Measurements from ENCODE around the gene HNMT. TPM values are rescaled to one million over a fixed set of nuclear protein-coding genes. Genes with fewer than 3 reads are reported as not detected.

HNMT gene
- total and polyA plus RNA-seq, 5 experiments from 2014 or later: 0.11 to 0.46 (median 0.34) TPM; not detected in 2

DNA sequence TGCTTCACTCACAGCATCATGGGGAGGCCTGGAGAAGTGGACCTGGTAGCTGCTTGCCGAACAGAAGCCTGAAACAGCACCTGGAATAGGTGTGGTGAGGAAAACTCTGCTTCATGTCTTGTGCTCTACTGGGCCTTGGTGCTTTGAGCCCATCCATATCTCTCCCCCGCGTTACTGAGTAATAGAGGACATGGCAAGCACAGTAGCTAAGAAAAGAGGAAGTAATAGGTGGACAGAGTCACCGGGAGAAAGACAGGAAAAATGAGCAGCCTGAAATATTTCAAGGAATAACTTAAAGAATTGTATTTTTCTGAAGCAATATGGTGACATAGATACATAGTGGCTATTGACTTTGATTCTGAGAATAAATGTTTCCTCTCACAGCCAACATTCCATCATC lies 14.0 kb upstream of the HNMT start:
- Mint-ChIP-seq H3K36me3 (no peaks in the 10 kb centered on the region), H3K27ac (no peak overlapping the region), H3K4me1 (peaks cover 0 to 6% (median 6%) of the 10 kb centered on the region in 4 donors), H3K9me3 (no peaks in the 10 kb centered on the region), H3K27me3 (peaks cover 0 to 9% (median 0%) of the 10 kb centered on the region in 5 donors), H3K4me3 (no peak overlapping the region)
- POLR2A ChIA-PET: no interaction called here
- ATAC-seq (no peak), DNase-seq (no peak)

DNA sequence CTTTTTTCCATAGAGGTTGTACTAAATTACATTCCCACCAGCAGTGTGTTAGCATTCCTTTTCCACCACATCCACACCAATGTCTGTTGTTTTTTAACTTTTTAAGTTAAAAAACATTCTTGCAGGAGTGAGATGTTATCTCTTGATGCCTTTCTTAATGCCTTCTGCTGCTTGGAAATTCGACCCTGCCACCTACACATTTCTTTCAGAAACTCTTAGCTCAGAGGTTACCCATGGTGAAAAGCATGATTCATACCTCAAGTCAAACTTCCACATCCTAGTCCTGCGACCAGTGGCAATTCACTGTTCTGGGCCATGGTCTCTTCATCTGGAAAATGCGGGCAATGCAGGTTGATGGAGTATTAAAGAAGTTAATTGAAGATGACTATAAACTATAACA lies 12.7 kb upstream of the HNMT start:
- Mint-ChIP-seq H3K4me3 (peak overlapping the region in 1 of 10 donors; percentile 71), H3K4me1 (peaks cover 0 to 6% (median 6%) of the 10 kb centered on the region in 4 donors), H3K27me3 (peaks cover 0 to 8% (median 0%) of the 10 kb centered on the region in 5 donors), H3K9me3 (no peaks in the 10 kb centered on the region), H3K36me3 (no peaks in the 10 kb centered on the region), H3K27ac (no peak overlapping the region)
- POLR2A ChIA-PET: no interaction called here
- ATAC-seq: no peak
- DNase-seq: no peak

DNA sequence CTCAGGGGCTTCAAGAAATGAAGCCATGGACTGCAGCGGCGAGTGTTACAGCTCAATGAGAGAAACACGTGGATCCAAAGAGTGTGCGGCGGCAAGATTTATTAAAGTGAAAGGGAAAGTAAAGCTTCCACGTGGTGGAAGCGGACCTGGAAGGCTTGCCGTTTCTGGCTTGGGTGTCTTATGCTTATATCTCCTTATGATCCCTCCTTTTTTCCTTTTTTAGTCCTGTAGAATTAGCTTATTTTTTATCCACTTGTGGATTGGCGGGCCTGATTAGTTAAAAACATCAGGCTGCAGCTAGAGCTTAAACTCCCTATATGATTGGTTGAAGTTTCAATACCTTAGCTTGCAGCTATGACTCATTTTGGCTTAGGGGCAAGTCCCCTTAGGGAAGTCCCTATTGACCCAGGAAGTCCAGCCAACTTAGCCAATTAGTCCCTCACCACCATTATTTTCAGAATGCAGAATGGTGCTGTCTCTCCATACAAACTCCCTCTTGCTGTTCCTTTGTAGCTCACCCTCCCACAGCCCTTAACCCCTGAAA lies 11.6 kb upstream of the HNMT start:
- POLR2A ChIA-PET: no interaction called here
- Mint-ChIP-seq H3K9me3 (no peaks in the 10 kb centered on the region), H3K4me1 (peaks cover 0 to 6% (median 6%) of the 10 kb centered on the region in 4 donors), H3K4me3 (peak overlapping the region in 8 of 10 donors; percentile 59 to 80 (median 75)), H3K27ac (peak overlapping the region in 6 of 10 donors; percentile 8 to 84 (median 64)), H3K27me3 (no peaks in the 10 kb centered on the region), H3K36me3 (no peaks in the 10 kb centered on the region)
- DNase-seq (peak in 1 of 10 donors; percentile 0), ATAC-seq (peak in 1 of 2 donors; percentile 47)

DNA sequence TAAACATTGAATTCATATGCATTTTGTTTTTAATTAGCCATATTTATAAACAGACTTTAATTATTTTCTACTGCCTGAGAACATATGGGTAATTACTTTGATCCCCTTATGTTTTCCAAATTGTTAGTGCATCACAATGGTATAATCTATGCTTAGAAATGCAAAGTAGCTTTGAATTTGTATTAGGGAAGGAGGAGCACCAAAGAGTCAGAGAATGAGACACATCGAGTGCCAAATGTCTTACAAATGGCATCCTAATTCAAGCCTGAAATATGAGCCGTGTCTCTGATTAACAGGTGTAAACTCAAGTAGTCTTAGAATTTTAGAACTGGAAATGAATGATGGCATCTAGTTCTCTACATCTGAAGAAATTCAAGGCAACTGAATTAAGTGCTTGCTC lies 8.7 kb upstream of the HNMT start:
- ATAC-seq: no peak
- DNase-seq: no peak
- Mint-ChIP-seq H3K9me3 (peaks cover 0 to 4% (median 0%) of the 10 kb centered on the region in 9 donors), H3K4me1 (peaks cover 0 to 6% (median 6%) of the 10 kb centered on the region in 4 donors), H3K27ac (no peak overlapping the region), H3K4me3 (no peak overlapping the region), H3K27me3 (peaks cover 0 to 11% (median 7%) of the 10 kb centered on the region in 5 donors), H3K36me3 (peaks cover 0 to 4% (median 0%) of the 10 kb centered on the region in 3 donors)
- POLR2A ChIA-PET: no interaction called here

DNA sequence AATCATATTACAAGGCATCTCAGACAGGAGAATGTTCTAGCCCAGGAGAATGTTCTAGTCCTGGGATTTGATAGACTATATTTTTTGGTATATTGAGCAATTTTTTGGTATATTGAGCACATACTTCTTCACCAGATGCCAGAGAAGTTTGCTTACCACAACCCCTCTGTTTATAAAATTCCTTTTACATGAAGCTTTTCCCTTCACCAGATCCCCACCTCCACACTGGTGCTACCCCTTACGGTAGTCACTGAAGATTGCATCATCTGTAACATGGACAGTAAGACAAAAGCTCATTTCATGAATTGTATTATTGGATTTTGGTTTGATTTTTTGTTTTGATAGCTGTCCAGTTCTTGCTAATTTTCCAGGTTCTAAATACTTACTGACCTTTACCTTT lies 7.2 kb upstream of the HNMT start:
- POLR2A ChIA-PET: no interaction called here
- no peak for ATAC-seq
- peaks cover 0 to 11% (median 8%) of the 10 kb centered on the region in 5 donors for H3K27me3 Mint-ChIP-seq
- no peak for DNase-seq
- H3K27ac Mint-ChIP-seq: no peak overlapping the region
- H3K4me1 Mint-ChIP-seq: peaks cover 0 to 6% (median 4%) of the 10 kb centered on the region in 4 donors
- peaks cover 0 to 5% (median 0%) of the 10 kb centered on the region in 9 donors for H3K9me3 Mint-ChIP-seq
- no peak overlapping the region for H3K4me3 Mint-ChIP-seq
- H3K36me3 Mint-ChIP-seq: peaks cover 0 to 5% (median 0%) of the 10 kb centered on the region in 3 donors

DNA sequence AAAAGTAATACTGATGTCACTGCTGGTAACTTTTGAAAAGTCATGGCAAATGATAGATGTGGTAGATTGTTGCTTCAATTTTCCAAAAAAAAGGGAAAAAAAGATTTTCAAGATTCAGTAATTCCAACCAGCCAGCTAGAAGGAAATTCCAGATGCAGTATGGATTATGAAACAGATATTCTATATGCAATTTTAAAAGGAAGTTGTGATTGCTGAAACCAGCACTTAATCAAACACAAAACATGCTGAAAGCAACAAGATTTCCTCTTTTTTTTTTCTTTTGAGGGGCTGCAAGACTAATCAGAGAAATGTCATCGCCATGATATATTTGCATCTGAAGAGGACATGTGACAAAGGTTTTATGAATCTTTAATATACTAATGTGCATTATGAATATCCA lies 5.1 kb upstream of the HNMT start:
- no peak overlapping the region for H3K27ac Mint-ChIP-seq
- ATAC-seq (no peak), DNase-seq (no peak)
- H3K27me3 Mint-ChIP-seq: peaks cover 0 to 11% (median 8%) of the 10 kb centered on the region in 5 donors
- peaks cover 0 to 5% (median 0%) of the 10 kb centered on the region in 3 donors for H3K36me3 Mint-ChIP-seq
- H3K4me1 Mint-ChIP-seq: no peaks in the 10 kb centered on the region
- peaks cover 0 to 7% (median 0%) of the 10 kb centered on the region in 9 donors for H3K9me3 Mint-ChIP-seq
- POLR2A ChIA-PET: no interaction called here
- H3K4me3 Mint-ChIP-seq: no peak overlapping the region

DNA sequence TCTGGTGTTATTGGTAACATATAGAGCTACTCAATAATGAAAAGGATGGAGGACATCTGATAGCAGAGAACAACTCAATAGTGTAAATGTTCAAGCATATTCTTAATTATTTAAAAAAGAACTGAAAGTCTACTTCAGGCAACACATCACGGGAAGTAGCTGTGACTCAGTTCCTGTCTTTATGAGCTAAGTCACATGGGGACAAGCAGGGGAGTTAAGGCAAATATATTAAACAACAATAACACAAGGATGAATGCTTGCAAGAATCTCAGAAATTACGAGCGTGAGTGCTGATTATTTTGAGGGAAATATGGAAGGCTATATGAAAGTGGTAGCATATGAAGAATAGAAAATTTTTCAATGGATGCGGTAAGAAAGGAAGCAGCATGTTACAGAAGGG lies 4.0 kb upstream of the HNMT start:
- Mint-ChIP-seq H3K27me3 (peaks cover 0 to 11% (median 8%) of the 10 kb centered on the region in 5 donors), H3K36me3 (peaks cover 0 to 5% (median 0%) of the 10 kb centered on the region in 3 donors), H3K27ac (no peak overlapping the region), H3K9me3 (peaks cover 0 to 7% (median 0%) of the 10 kb centered on the region in 9 donors), H3K4me1 (no peaks in the 10 kb centered on the region), H3K4me3 (no peak overlapping the region)
- DNase-seq (no peak), ATAC-seq (no peak)
- POLR2A ChIA-PET: no interaction called here

DNA sequence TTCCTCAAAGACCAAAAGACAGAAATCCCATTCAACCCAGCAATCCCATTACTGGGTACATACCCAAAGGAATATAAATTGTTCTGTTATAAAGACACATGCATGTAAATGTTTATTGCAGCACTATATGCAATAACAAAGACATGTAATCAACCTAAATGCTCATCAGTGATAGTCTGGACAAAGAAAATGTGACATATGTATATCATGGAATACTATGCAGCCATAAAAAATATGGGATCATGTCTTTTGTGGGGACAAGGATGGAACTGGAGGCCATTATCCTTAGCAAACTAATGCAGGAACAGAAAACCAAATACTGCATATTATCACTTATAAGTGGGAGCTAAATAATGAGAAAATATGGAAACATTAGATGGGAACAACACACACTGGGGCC lies 2.7 kb upstream of the HNMT start:
- H3K27ac Mint-ChIP-seq: no peak overlapping the region
- DNase-seq (no peak), ATAC-seq (no peak)
- peaks cover 0 to 11% (median 8%) of the 10 kb centered on the region in 5 donors for H3K27me3 Mint-ChIP-seq
- POLR2A ChIA-PET: no interaction called here
- peaks cover 0 to 5% (median 0%) of the 10 kb centered on the region in 3 donors for H3K36me3 Mint-ChIP-seq
- no peak overlapping the region for H3K4me3 Mint-ChIP-seq
- H3K4me1 Mint-ChIP-seq: no peaks in the 10 kb centered on the region
- H3K9me3 Mint-ChIP-seq: peaks cover 0 to 7% (median 0%) of the 10 kb centered on the region in 9 donors

DNA sequence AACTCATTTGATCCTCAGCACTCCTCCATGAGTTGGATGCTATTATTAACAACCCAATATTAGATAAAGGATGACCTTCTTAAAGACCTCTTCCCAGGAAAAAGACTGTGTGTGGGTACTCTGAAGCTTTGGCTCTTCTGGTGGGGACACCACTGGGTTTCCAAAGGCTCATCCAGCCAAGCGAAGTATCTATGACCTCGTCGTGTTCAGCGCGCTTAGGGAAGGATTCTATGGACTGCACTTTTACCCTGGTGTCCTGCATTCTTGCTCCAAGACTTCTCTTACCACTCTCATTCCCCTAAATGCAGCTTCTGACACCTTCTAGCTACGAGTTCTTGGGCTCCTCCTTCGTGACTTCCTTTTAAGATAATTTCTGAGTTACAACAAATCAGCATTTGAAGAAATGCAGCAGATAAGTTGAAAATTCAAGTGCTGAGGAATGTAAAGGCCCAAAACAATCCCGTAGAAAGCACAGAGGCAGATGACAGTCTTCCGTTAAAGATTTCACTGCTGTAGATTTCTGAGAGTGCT lies 673 bp upstream of the HNMT start:
- peak overlapping the region in 1 of 10 donors; percentile 18 for H3K27ac Mint-ChIP-seq
- peaks cover 0 to 7% (median 0%) of the 10 kb centered on the region in 9 donors for H3K9me3 Mint-ChIP-seq
- H3K36me3 Mint-ChIP-seq: peaks cover 0 to 5% (median 0%) of the 10 kb centered on the region in 3 donors
- no peak for ATAC-seq
- no peak overlapping the region for H3K4me3 Mint-ChIP-seq
- H3K4me1 Mint-ChIP-seq: no peaks in the 10 kb centered on the region
- H3K27me3 Mint-ChIP-seq: peaks cover 0 to 8% (median 2%) of the 10 kb centered on the region in 5 donors
- POLR2A ChIA-PET: no interaction called here
- DNase-seq: no peak

DNA sequence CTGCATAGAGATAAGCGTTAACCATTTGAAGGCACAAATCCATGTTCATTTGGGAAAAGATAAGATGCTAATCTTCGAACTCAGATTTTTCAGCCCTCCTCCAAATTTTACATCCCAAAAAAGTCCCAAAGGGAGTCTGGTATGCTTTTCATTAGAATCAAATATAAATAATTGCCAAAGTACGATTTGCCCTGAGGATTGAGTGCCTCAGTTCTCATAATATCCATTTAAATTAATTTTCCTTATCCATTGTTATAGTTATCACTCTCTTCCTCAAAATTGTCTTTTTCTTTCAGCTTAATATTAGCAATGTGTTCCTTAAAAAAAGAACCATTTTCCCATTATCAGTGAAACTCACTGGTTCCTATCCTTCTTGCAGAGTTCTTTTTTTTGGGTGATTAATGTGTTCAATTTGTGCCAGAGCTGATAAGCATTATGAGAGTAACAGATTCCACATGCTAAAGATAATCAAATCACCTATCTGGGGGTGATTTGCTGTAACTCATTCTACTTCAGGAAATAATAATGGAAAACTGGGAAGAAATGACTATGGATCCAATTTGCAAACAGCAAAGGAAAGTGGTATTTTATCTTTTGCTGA lies 686 bp downstream of the HNMT start:
- H3K27me3 Mint-ChIP-seq: peaks cover 1 to 14% (median 8%) of the 10 kb centered on the region in 5 donors
- H3K4me1 Mint-ChIP-seq: no peaks in the 10 kb centered on the region
- H3K4me3 Mint-ChIP-seq: peak overlapping the region in 1 of 10 donors; percentile 21
- no peak for ATAC-seq
- peaks cover 0 to 7% (median 0%) of the 10 kb centered on the region in 9 donors for H3K9me3 Mint-ChIP-seq
- POLR2A ChIA-PET: no interaction called here
- no peak overlapping the region for H3K27ac Mint-ChIP-seq
- no peak for DNase-seq
- H3K36me3 Mint-ChIP-seq: peaks cover 0 to 5% (median 0%) of the 10 kb centered on the region in 3 donors

DNA sequence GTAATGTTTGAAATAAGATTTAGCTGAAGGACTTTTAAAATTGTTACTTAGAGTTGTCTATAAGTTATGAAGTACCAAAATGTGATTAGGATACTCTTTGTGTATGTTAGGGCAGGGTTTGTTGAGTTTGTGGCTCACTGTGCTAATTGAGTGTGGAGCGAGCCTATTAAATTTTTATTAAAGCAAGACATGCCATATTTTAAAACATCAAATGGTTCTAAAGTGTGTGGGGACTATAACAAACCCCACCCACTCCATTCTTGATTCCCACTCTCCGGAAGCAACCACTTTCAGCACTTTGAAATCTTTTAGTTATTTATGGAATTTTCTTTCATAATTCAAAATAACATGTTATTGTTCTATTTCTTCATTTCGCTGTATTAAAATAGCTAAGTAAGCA lies 1.8 kb downstream of the HNMT start:
- H3K27ac Mint-ChIP-seq: no peak overlapping the region
- no peaks in the 10 kb centered on the region for H3K4me1 Mint-ChIP-seq
- POLR2A ChIA-PET: no interaction called here
- peaks cover 1 to 18% (median 6%) of the 10 kb centered on the region in 5 donors for H3K27me3 Mint-ChIP-seq
- DNase-seq: no peak
- no peaks in the 10 kb centered on the region for H3K36me3 Mint-ChIP-seq
- ATAC-seq: no peak
- H3K4me3 Mint-ChIP-seq: no peak overlapping the region
- H3K9me3 Mint-ChIP-seq: peaks cover 0 to 4% (median 0%) of the 10 kb centered on the region in 9 donors

DNA sequence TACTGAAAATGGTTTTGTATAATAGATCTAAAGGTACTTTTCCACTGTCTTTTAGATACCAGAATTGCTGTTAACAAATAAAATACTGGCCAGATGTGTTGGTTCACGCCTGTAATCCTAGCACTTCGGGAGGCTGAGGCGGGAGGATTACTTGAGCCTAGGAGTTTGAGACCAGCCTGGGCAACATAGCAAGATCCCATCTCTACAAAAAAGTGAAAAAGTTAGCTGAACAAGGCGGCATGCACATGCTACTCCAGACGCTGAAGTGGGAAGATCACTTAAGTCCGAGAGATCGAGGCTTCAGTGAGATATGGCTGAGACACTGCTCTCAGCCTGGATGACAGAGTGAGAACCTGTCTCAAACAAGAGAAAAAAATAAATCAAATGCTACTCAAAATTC lies 2.8 kb downstream of the HNMT start:
- peaks cover 0 to 3% (median 0%) of the 10 kb centered on the region in 9 donors for H3K9me3 Mint-ChIP-seq
- H3K27ac Mint-ChIP-seq: no peak overlapping the region
- no peak for ATAC-seq
- no peaks in the 10 kb centered on the region for H3K4me1 Mint-ChIP-seq
- no peak overlapping the region for H3K4me3 Mint-ChIP-seq
- DNase-seq: no peak
- H3K36me3 Mint-ChIP-seq: no peaks in the 10 kb centered on the region
- H3K27me3 Mint-ChIP-seq: peaks cover 1 to 18% (median 9%) of the 10 kb centered on the region in 5 donors
- POLR2A ChIA-PET: no interaction called here

All from naive thymus-derived CD8-positive, alpha-beta T cell (primary cell).